ENCODE data around the gene JCAD.
"Not testable (repeated sequence)": the region's sequence is repeated elsewhere in the genome, so short reads cannot be mapped to it uniquely, and the experiment has no call there.

Gene JCAD

DNA sequence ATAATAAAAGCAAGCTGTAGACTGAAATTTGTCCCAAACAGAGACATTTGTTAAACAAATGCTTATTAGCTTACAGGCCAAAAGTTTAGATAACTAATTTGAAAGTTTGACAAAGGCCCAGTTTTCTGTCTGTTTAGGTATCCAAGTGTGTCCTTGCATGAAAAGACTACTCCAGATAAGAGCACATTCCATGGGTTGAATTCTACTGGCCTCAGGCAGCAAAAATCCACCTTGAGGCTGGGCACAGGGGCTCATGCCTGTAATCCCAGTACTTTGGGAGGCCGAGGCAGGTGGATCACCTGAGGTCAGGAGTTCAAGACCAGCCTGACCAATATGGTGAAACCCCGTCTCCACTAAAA is 80.0 kb downstream of the JCAD start:
- DNase-seq = not testable (repeated sequence)

DNA sequence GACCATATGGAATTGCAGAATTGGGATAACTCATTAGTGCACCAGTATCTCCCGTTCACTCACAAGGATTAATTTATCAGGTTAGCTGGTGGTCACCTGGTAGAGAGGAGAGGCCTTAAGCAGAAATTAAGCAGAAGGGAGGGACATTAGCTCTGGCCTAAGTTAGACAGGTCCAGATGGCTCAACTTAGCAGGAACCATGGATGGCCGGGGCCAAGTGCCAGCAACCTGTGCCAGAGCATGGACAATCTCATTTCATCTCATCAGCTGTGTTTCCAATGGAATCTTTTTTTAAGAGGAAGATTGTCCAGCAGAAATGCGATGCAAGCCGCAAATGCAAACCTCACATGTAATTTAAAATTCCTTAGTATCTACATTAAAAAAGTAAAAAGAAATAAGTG is 82.2 kb downstream of the JCAD start:
- no peak for DNase-seq

GRCh38 chr10:29976134-29976533 is 83.3 kb downstream of the JCAD start:
- no peak for DNase-seq

DNA sequence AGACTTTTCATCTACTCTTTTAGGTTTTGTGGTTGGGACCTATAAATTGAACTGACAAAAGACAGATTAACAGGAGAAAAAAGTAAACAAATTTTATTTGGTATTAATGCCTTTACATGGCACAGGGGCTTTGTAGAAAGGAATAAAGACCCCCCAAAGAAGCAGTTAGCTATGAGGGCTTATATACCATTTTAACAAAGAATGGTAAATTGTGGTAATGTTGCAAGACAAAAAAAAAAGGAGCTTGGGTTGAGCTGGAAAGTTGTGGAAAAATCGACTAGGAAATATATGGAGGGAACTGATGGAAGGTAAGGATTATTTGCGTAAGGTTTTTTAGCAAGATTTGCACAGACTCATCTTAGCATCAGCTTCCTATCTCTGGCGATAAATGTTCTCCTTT is 84.6 kb downstream of the JCAD start:
- DNase-seq = no peak

DNA sequence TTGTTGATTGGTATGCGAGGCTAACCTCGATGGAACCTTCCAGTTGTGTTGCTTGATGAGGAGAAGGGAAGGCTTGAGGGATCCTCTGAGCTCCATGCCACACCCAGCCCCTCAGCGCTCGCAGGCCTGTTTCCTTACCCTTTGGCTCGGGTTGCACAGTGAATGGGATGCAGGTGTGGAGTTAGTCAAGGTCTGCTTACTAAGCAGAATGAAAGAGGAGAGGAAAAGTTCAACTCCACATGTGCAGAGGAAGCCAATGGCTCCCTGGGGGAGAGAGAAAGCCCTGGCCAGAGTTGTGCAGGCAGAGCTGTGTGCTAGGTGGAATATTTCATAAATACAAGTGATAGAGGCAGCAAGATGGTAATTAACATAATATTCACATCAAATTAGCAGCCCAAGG is 85.5 kb downstream of the JCAD start:
- peak; percentile 73 for DNase-seq

- DNase-seq = no peak
Measured at GRCh38 chr10:29970576-29970975, 88.8 kb downstream of the JCAD start.

DNA sequence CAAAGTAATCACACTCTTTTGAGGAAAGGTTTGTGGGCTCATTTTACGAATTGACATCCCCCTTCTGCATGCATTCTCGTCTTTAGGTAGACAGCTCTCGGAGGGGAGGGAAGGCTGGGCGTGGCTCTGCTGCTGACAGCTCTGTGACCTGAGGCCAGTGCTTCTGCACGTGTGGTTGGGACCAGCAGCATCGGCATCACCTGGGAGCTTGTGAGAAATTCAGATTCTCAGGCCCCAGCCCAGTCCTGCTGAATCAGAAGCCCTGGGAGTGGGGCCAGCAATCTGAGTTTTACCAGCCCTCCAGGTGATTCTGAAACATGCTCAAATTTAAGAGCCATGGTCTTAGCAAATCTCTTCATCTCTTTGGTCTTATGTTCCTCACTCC is 89.4 kb downstream of the JCAD start:
- no peak for DNase-seq

- DNase-seq = no peak
Measured at GRCh38 chr10:29969255-29970011, 90.0 kb downstream of the JCAD start.

DNA sequence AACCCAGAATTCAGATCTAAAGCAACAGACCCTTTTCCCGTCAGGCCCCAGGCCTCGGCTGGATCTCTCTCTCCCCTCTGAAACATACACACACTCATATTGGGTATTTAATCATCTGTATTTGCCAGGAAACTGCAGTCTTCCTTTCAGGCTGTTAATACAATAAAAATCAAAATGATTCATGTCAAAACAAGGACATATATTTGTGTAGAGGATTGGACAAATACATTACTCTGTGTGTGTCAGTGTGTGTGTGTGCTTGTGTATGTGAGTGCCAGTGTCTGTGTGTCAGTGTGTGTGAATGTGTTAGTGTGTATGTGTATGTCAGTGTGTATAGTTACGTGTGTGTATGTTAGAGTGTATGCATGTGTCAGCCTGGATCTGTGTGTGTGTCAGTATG is 90.8 kb downstream of the JCAD start:
- DNase-seq = no peak

- no peak for DNase-seq
Measured at GRCh38 chr10:29966269-29966668, 93.1 kb downstream of the JCAD start.

Data from left hindlimb (tissue), 1 donor.